HG03196 (cell line): ENCODE results near the gene DOCK4.

Experiments used
- ATAC-seq: cut with Tn5 transposase; IDR thresholded peaks from one replicate; pipeline ENCODE4 v1.9.1; 2021; ENCODE audit not compliant: unreplicated experiment

The DOCK4 gene

DNA sequence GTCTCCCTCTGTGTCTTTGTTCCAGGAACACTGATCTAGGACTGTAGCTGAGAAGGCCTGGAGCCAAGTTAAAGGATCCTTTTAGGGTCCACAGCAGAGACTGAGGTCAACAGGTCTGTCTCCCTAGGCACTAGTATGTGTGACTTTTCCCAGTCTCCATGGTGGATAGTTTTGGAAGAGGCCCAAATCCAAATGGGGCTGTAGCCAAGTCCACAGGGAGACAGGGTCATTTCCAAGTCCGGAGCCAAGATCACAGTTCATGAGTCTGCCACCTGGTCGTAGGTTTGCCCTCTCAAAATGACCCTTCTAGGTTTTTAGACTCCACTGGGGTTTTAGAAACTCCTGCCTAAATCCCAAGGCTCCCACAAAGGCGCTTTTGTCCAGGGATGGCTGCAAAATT lies 17.1 kb upstream of the DOCK4 start:
- ATAC-seq: no peak

- ATAC-seq: no peak
These were observed 14.8 kb upstream of the DOCK4 start for GRCh38 chr7:112220877-112221434.

DNA sequence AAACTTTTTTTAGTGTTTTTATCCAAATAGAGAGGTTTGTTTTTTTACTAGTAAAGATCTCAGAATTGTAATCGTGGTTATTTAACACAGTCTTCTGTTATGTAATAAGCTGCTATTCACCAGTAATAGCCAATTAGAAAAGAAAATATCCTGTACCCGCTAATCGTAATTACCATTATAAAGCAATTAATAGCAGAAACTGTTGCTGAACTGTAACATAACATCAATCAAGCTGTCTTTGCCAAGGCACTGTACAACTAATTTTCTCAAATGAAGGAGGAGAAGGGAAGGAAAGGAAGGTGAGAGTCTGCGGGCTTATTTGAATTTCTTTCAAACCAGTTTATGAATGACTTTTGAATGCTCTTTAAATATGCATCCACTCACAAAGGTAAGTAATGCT lies 9.6 kb upstream of the DOCK4 start:
- no peak for ATAC-seq

GRCh38 chr7:112214883-112215282 lies 8.7 kb upstream of the DOCK4 start:
- no peak for ATAC-seq

DNA sequence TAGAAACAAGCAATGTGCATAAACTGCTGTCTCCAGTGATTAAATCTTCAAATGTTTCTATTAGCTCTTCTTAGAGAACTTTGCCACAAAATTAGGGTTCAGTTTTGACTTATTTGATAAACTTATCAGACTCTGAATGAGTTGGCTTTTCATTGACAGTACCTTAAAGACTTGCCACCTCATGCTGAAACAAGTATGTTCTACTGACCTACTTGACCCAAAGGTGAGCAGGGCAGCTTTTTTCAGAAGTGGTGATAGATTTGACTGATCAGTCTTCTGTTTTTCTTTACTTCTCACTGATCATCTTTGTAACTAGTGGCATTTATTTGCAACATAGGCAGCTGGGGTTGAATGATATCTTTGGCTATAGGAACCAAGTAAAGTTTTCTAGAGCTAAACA lies 8.1 kb upstream of the DOCK4 start:
- no peak for ATAC-seq

- no peak for ATAC-seq
These were observed 7.5 kb upstream of the DOCK4 start for GRCh38 chr7:112213735-112214134.

GRCh38 chr7:112212571-112212970 lies 6.4 kb upstream of the DOCK4 start:
- no peak for ATAC-seq

DNA sequence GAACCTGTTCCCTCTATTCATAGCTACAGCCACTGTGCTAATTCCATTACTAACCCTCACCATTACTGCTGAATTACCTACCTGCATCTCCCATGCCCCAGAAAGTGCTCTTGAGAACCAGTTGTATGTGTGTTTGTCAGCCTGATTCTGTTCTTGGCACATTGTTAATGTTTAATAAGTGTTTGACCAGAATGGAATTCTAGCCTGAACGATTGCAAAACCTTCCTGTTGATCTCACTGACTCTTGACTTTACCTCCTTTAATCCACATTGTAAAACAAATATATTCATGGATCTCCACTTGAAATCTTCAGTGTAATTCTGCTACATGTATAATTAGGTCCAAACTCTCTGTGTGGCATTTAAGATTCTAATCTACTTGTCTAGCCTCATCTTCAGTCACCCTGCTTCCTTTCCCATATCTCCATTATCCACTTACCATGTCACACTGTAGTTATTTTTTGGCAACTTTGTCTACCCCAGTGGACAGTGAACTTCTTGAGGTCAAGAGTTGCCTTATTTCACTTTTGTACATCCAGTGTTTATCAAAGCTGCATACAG lies 5.2 kb upstream of the DOCK4 start:
- ATAC-seq: no peak

DNA sequence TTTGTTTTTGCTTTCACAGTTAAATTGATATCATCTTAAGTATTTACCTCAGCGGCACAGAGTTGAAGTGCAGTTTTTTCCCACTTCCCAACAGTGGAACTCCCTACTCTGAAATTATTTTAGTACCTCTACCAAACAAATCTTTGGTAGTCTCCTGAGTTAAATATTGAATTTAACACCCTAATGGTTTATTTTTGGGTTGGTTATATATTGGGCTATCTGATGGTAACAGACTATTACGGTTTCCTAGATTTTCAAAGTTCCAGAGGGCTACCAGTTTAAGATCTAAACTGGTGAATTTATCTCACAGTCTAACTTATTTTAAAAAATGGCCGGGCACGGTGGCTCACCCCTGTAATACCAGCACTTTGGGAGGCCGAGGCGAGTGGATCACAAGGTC lies 1.6 kb upstream of the DOCK4 start:
- no peak for ATAC-seq

DNA sequence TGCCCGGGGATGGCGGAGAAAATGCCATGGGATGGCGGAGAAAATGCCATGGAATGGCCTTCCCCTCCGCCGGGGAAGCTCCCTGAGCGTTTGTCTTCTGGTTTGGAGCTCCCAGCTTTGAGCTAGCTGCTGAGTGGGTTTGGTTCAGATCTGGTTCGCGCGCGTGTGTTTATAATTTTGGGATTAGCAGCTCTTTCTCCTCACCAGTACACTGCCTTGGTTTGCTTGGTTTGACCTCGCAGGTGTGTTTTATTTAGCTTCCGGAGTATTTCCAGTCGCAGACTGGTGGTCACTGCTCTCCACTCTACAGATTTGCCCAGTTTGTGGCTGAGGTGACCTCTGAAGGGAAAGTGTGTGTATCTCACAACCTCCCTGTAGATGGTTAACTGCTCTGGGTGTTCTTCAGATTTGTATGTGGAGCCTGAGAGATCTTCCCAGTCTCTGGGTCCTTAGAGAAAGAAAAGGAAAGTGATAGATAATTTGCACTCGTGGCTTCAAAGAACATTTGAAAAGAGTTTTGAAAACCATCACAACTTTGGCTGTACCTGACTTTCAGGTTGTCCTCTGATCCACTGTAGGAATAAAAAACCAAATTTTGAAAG lies 893 bp upstream of the DOCK4 start:
- ATAC-seq: no peak

DNA sequence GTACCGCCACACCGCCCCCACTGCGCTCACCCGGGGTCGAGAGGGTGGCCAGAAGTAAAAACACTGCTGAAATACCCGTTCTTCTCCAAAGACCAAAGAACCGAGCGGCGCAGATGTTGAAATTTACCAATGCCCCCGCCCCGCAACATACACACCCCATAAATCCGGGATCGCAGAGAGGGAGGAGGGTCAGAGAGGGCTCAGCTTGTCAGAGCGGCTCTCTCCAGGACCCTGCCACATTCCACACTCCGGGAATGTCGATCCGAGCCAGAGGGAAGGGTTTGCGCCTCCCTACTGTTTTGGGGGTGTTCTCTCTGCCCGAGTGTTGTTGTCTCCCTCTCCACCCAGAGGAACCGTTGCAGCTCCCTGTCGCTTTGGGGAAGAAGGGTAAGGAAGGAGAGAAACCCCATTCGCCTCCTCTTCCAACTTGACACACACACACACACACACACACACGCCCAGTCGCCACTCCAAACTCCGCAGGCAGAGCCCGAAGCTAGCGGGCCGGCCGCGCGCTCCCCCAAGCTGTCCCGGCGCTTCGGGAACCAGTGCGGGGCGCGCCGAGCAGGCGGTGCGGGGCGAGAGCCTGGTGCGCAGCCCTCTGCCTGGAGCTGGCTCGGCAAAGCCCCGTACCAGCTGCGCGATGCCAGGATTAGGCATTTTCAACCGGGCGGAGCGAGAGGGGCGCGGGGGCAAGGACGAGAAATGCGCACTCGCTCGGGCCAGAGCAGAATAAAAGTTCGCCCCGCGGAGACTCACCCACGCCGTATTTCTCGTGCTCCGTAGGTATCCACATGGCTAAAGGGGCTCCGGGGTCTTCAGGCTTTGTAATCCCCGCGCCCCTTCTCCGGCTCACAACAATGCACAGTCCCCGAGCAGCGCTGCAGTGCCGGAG lies 609 bp downstream of the DOCK4 start:
- peak; percentile 12 for ATAC-seq

GRCh38 chr7:112204499-112205342 lies 1.5 kb downstream of the DOCK4 start:
- no peak for ATAC-seq

DNA sequence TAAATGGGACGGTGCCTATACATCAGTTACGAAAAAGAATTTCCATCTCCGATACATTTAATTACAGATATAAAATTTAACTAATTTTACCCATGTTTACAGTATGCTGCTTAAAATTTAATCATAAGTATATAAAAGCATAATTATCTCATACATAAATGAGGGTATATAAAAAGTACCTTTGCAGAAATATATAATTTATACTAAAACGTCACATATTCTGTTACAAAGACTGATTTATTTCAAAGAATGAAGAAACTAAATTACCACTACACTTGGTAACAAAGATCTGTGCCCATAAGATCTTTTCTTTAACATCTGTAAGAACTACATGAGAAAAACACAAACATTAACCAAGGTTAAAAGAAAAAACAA lies 2.8 kb downstream of the DOCK4 start:
- no peak for ATAC-seq

- no peak for ATAC-seq
These were observed 3.4 kb downstream of the DOCK4 start for GRCh38 chr7:112202816-112203215.

- no peak for ATAC-seq
These were observed 4.4 kb downstream of the DOCK4 start for GRCh38 chr7:112201839-112202238.

- ATAC-seq: no peak
These were observed 4.8 kb downstream of the DOCK4 start for GRCh38 chr7:112201411-112201810.

- ATAC-seq: no peak
These were observed 6.5 kb downstream of the DOCK4 start for GRCh38 chr7:112199672-112200071.

GRCh38 chr7:112199035-112199655 lies 7.1 kb downstream of the DOCK4 start:
- ATAC-seq: no peak

GRCh38 chr7:112197322-112197721 lies 8.9 kb downstream of the DOCK4 start:
- no peak for ATAC-seq

- ATAC-seq: no peak
These were observed 10.5 kb downstream of the DOCK4 start for GRCh38 chr7:112195717-112196116.
